Ishikawa (cell line): ENCODE measurements around the gene RAB25.

Experiments
- CEBPB ChIP-seq: IDR thresholded peaks from 2 replicates; pipeline ENCODE4 v1.6.1; 2012
- FOXM1 ChIP-seq: IDR thresholded peaks from 2 replicates; pipeline ENCODE4 v1.6.1; 2012; ENCODE audit warnings: low read depth, borderline replicate concordance
- TAF1 ChIP-seq: IDR thresholded peaks from 2 replicates; pipeline ENCODE4 v1.6.1; 2012; ENCODE audit warnings: low read depth, mild to moderate bottlenecking
- YY1 ChIP-seq: IDR thresholded peaks from 2 replicates; pipeline ENCODE4 v1.6.1; 2012; ENCODE audit warnings: low read depth
- TF ChIP-seq, protein P1 (sequence below): IDR thresholded peaks from 2 replicates; pipeline ENCODE4 v1.6.1; 2012

GRCh38 chr1:156025876-156026275, 35.1 kb upstream of the RAB25 start:
- TF ChIP-seq TAF1 (no peak), CEBPB (no peak), YY1 (no peak), FOXM1 (no peak)
- TF ChIP-seq, protein P1, sequence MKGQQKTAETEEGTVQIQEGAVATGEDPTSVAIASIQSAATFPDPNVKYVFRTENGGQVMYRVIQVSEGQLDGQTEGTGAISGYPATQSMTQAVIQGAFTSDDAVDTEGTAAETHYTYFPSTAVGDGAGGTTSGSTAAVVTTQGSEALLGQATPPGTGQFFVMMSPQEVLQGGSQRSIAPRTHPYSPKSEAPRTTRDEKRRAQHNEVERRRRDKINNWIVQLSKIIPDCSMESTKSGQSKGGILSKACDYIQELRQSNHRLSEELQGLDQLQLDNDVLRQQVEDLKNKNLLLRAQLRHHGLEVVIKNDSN: no peak
